GM18907 (cell line): ENCODE results near the gene AGAP1.

Experiments
- ATAC-seq: cut with Tn5 transposase; IDR thresholded peaks from one replicate; pipeline ENCODE4 v1.9.1; 2021; ENCODE audit warnings: mild to moderate bottlenecking, moderate library complexity; ENCODE audit not compliant: unreplicated experiment

Gene AGAP1

DNA sequence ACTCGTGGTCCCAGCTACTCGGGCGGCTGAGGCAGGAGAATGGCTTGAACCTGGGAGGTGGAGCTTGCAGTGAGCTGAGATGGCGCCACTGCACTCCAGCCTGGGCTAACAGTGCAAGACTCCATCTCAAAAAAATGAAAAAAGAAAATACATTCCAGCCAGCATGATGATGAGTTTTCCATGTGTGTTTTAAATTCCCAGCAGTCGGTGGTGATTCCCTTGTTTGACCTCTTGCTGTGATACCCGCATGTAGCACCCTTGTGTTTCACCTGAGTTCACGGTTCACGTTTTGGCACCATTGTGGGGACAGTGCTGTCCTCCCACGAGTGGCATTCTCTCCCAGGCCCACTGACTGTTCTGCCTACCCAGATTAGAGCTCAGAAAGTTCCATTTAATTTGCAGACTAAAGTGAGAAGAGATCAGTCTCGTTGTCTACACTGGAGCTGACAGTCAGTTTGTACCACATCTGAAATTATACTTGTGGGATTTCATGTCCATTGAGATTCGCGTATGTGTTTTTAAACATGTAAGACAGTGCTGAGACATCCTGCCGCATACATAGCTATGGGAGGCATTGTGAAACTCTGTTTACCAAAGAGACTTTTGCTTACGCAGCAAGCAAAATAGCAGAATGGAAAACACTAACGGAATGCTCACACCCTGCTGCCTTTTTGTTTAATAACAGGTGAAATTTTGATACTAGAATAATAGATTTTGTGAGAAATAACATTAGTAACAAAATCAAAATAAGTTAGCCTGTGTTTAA lies 517.3 kb downstream of the AGAP1 start:
- no peak for ATAC-seq

DNA sequence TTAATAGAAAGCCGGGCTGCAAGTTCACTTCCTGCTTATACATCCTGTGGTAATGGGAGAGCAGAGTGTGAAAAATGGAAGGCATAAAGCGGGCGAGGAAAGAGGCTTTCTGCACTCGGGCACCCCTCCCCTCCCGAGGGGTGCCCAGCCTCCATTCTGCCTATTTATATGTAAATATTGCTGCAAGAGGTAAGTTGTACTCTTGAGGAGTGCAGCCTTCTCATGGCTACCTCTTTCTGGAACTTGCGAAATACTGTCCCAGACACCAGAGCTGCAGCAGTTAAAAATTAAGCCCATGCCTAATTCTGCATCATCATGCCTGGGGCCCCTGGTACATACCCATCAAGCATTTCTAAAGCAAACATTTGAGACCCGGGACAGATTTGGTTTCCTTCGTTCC lies 518.3 kb downstream of the AGAP1 start:
- ATAC-seq: no peak

DNA sequence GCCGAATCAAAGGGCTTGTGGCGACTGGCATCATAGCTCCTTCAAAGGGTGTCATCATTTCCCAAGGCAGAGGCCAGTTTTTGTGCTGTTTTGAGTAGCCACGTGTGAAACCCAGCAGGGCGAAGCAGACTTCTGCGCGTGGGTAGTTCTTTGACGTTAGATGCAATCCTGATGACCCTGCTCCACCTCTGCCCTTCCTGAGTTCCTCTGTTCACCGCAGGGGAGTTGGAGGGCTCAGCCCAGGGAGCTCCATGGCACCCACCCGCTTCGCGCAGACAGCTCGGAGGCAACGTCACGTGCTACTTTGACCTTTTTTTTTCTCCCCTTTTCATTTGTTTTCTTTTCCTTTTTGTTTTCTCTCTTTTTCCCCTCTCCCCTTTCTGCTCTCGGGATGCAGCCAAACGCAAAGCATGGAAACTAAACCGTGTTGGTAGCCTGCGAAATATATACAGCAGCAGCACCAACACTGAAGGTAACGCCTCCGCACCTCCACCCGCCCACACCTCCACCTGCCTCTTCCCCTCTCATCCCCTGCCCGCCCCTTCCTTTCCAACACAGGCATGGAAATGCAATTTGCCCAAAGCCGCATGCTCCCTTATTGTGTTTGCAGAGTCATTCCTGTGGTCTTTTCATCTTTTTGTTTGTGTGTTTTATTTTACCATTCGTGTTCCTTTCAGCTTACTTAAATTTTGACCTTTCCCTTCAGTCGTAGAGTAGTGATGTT lies 520.7 kb downstream of the AGAP1 start:
- ATAC-seq: no peak

DNA sequence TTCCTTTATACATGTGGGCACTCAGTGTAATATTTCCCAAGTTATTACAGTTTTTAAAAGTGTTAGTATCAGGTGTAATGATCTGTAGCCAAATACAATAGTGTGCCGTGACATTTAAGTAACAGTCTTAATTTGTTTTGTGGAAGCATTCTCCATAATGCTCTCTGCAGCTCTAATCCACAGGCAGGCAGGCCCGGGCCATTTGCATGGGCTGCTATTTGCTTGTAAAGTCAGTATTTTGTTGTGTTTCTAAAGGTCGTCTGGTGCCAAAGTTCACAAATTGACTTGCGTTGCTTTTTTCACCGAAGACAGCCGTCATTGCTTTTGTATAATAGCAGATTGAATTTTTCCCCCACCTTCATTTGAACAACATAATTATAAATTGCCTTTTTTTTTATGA lies 521.3 kb downstream of the AGAP1 start:
- no peak for ATAC-seq

DNA sequence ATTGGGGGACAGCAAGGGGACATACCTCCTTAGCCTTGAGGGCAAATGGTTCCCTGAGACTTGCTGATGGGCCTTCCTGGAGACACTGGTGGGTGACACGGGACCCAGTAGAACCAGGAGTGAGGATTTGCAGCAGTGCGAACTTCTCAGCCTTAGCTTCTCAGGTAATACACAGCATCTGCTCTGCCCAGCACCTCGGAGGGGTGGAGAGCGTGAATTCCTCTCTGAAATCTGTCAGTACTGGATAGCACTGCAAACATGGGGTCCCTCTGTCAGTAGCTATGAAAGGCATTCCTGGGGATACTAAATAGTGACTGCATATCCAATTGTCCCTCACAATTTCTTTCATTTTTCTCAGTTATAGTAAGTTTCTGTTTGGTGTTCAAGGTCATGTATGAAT lies 522.7 kb downstream of the AGAP1 start:
- no peak for ATAC-seq

DNA sequence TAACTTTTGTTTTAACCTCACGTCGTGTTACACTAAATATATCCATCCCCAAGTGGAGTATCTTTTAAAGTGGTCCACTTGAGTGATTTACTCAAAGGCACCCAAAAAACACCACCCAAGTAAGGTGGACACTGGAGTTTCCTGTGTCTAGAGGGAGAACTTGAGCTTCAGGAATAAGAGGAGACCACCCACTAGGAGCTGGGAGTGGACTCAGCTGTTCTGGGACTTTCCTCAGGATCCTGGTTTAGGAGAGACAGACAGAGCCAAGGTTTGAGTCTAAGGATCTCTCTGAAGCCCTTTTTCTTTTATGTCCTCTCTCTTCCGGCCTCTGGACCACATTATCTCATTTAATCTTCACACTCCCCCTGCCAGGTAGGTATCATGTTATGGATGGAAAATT lies 523.6 kb downstream of the AGAP1 start:
- no peak for ATAC-seq

DNA sequence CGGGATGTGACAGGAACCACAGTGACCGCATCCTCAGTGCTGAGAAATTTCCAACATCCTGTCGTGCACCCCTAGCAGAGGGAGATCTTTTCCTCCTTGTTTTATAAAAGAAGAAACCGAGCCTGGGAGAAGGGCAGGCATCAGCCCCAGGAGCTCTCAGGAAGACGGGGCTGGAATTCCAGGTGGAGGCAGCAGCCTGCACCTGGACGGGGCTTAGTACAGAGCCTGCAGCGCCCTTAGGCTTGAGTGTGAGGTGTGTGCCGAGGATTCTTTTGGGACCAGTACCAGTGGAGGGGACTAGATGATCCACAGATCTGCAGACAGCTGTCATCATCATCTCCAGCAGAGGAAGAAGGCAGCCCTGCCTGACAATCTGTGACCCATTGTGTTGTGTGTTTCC lies 525.6 kb downstream of the AGAP1 start:
- ATAC-seq: no peak

DNA sequence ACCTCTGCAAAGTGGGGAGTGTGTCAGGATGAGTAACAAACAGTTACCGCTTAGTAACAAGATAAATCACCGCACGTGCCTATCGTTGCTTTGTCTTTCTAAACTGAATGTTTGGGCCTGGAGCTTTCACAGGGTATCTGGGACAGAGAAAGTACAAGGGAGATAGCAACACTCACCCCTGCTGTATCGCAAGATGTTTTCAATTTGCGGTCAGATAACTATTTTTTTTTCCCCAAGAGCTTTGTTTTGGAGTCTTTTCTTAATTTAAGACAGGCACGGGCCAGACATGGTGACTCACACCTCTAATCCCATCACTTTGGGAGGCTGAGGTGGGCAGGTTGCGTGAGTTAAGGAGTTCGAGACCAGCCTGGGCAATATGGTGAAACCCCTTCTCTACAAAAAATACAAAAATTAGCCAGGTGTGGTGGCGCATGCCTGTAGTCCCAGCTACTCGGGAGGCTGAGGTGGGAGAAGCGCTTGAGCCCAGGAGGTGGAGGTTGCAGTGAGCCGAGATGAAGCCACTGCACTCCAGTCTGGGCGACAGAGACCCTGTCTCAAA lies 527.7 kb downstream of the AGAP1 start:
- no peak for ATAC-seq

DNA sequence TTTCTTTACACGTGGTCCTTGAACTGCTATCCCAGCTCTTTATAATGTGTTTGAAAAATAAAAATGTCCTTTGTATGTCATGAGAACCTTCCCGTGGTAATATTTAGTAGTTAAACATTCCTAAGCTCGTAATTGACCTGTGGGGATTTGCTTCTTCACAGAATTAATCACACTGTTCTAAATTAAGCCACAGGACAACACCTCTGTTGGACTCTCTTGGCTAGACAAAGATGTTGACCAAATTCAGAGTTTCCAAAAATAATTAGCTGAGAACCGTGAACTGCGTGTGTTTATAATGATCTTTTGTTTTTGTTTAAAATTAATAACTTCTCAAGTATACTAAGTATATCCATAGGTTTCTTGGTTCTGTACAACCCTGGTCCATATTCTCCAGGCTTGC lies 528.3 kb downstream of the AGAP1 start:
- ATAC-seq: no peak

DNA sequence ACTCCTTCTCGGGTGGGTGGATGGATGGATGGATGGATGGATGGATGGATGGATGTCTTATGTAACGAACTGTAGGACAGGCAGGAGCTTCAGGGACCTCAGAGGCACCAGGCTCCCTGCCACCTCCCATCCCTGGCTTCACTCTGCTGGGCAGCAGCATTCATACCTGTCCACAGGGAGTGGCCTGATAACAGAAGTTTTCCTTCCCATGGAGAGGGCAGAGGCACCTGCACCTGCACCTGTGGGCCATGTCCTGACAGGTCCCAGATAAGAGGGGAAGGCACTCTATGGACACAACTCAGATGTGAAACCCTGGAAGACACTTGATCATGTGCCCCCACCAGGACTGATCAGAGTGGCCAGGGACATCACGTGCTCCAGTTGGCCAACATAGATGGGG lies 532.0 kb downstream of the AGAP1 start:
- ATAC-seq: no peak

DNA sequence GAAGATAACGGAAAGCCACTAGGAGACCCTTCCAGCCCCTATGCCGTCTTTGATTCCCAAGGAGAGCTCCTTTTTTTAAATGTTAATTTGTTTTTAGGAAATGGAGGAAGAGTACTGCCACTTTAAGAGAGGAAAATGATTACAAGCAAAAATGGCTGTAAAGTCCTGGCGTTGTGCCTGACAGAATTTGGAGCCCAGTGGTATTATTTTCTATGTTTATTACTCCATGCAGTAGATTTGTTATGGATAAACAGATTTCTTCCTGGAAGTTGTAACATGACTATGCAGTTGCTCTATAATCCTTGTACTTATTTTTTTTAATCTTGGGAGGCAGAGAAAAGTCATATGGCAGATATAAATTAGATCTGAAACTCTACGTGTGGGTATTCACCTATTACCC lies 533.0 kb downstream of the AGAP1 start:
- no peak for ATAC-seq

DNA sequence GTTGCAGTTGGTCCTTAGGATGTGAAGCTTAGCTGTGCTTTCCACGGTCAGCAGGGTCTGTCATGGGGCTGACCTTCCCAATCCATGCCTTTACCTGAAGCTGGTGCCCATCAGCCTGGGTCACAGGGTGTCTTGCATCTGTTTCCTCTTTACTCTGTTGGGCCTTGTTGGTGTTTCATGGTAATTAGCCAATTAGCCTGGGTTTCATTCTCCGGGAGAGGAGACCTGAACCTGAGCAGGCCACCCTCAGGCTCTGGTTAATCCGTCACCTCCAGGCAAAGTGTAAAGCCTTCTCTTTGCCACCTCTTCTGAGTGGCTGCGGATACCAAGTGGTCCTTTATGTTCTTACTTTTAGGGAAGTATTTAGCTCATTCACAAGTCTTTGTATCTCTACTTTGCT lies 534.2 kb downstream of the AGAP1 start:
- ATAC-seq: no peak

DNA sequence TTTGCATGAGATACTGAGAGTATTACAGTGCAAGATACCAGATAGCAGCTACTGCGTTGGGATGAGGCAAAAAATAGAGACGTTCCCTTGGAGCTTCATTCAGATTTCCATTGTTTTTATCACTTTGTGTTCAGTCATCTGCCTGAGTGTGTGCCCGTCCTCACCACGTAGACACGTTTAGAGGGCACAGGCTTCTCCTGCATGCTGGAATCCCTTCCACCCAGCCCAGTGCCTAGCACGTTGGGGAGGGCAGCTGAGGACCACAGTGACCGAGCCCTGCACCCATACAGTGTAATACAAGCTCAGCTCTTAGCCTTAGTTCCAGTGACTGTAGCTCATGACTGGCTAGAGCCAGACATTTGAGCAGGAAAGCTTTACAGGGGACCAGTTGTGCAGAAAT lies 539.6 kb downstream of the AGAP1 start:
- no peak for ATAC-seq

DNA sequence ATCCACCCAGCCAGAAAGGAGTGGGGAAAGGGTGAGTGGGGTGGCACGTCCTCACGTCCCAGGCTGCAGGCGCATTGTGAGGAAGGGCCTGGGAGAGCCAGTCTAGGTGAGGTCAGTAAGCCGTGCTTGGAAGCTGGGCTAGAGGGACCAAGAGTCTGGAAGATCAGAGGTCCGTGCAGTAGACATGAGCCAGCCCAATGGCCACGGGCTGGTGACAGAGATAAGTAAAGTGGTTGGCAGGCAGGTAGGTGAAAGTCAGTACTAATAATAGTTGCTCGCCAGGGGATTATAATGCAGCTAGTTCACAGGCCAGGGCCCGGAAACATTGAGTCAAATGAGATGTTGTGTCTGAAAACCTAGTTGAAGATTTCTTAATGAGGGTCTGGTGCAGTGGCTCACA lies 541.1 kb downstream of the AGAP1 start:
- ATAC-seq: no peak

DNA sequence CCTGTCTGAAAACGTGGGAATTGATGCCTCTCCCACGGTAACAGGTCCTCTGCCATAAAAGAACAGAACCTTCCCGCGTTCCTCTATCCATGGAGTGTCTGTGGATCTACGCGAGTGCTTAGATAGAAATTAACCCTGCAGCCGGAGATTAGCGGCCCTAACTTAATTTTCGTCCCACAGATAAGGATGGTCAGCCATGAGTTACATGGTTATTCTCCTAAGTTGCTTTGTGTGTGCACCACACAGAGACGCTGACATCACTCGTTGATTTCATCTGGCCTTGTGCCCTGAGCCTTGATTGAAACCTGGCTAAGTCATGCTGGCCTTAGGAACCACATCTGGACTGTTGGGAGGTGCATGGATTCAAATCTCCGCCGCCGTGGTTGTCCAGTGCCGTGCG lies 542.2 kb downstream of the AGAP1 start:
- ATAC-seq: no peak

DNA sequence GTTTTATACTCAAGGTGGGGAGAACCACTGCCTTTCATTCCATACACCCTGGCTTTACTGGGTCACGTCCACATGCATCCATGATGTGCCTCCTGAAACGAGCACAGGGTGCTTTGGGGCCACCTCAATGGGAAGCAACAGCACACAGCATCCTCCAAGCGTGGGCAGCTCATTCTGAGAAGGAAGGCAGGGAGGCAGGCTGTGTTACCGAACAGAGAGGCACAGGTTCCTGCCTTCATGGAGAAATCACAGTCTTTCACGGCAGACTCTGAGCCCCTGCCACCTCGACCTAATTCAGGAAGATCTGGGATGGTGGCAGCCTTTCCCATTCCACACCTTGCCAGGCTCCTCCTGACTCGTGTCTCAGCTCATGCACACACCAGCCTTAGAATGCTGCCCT lies 544.3 kb downstream of the AGAP1 start:
- ATAC-seq: no peak

DNA sequence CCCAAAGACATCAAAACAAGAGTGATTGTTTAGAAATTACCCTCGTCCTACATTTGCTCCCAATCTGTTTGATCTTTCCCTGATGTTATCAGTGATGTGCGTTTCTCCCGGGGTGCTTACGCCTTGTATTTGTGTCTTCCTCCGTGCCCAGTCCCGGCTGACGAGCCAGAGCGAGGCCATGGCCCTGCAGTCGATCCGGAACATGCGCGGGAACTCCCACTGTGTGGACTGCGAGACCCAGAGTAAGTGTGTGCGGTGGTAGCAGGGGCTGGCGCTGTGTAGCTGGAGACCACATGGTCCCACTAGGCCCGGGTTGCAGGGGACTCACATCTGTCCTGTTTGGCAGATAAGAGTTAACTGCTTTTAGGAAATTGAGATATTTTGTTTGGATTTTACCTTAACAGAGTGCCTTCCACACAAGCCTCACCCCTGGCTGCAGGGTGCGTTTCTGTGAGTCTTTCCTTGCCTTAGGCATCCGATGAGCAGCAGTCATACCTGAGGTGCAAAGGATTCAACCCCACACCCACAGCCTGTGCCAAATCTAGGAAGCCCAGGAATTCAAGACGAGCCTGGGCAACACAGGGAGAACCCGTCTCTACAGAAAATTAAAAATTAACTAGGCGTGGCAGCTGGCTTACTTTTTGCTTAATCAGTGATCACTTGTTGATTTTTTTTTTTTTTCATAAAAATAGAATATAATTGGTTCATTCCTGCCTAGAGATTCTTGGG lies 546.9 kb downstream of the AGAP1 start:
- ATAC-seq: no peak

DNA sequence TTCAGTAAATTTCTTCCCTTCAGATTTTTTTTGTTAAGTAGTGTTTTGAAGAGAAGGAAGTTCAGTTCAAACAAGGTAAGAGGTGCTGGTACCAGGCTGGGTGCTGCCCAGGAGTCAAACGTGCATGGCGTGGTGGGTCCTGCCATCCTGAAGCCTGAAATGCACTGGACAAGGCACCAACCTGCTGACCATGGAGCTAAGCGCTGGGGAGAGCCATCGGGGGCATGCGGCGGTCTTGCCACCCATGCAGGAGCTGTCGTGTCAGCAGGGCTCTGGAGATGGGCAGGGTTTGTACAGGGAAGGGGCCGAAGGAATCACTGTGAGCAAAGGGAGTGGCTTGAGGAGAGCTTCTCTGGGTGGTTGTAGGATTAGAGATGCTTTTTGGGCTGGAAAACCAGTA lies 547.8 kb downstream of the AGAP1 start:
- ATAC-seq: no peak

DNA sequence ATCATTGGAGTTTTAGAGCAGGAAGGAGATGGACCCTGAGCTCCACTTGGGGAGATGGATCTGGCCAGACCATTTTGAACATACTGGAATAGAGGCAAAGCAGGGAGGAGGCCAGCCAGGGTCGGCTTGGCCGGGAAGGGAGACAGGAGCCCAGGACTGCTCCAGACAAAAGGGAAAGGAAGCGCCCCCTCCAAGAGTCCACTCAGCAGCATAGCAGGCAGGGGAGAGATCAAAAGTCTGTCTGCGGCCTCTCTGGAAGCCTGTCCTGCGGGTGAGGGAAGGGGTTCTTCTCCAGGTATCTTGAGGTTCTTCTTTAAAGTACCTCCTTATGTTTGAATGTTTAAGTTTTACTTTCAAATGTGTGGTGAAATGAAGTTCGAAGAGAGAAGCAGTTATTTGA lies 548.2 kb downstream of the AGAP1 start:
- ATAC-seq: no peak

DNA sequence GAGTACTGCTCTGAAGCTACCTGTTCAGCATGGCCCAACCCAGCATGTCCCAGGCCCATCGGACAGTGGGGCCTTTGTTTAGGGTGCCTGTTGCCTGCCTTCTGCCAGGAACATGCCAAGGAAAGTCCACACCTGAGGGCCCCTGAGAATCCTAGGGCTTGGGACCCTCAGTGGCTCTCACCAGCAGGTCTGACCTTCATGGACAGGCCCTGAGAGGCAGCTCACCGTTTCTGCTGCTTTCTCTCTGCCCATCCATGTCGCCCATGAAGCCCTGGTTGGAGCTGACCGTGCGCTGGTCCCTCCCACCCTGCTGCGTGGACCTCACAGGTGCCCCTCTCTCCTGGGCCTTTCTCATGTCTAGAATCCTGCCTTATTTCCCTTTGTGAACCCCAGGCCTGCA lies 550.3 kb downstream of the AGAP1 start:
- no peak for ATAC-seq
